Measurements from ENCODE around the gene HTR1B. TPM values are rescaled to one million over a fixed set of nuclear protein-coding genes. Genes with fewer than 3 reads are reported as not detected.

The HTR1B gene
- total and polyA plus RNA-seq, 2 of the 4 experiments (the other 2 are of a cell fraction) = 0.27 to 0.36 TPM

- H3K4me2 ChIP-seq (ENCODE audit: low read depth, low read length) = no peak overlapping the region
- no peak overlapping the region for H2AK9ac ChIP-seq (replicated peaks; ENCODE audit: low read depth, low read length, poor library complexity)
- intact Hi-C loops (cut with micrococcal nuclease) = loop anchor here (10.0 kb wide), 1 partner anchor 594 kb away; no protein-coding TSS in a partner anchor
- TF ChIP-seq FOS (IDR thresholded peaks at IDR 0.05; ENCODE audit: low read depth, low read length) = no peak
- no peak for TF ChIP-seq NFE2L2 (IDR thresholded peaks at IDR 0.05; ENCODE audit: low read depth, low read length)
- H3K4me3 ChIP-seq (ENCODE audit: insufficient read depth, low read depth, low read length) = no peak overlapping the region
- no peak overlapping the region; the same call in 1 of the 2 replicates for H4K5ac ChIP-seq (ENCODE audit: low read depth, low read length)
- peaks cover 7% of the 10 kb centered on the region for H3K4me1 ChIP-seq (ENCODE audit: control insufficient read depth, insufficient read depth, low read length)
- H3K36me3 ChIP-seq (ENCODE audit: control insufficient read depth, insufficient read depth, low read length) = no peaks in the 10 kb centered on the region
- H3K4ac ChIP-seq (ENCODE audit: low read depth, low read length) = no peak overlapping the region
- no peak overlapping the region for H3K23ac ChIP-seq (ENCODE audit: low read depth, low read length)
- 0 out of 2 replicates have a peak overlapping the region, but pooled peaks have one; percentile 28 for H4K91ac ChIP-seq (ENCODE audit: insufficient read depth, low read depth, low read length)
- no peak overlapping the region for H2AK5ac ChIP-seq (ENCODE audit: low read depth, low read length)
- ChIA-PET POLR2A (ENCODE audit: unreplicated experiment) (no interaction called here), CTCF (no interaction called here)
- H2BK120ac ChIP-seq (ENCODE audit: low read depth, low read length) = peak overlapping the region; percentile 68; the same call in 1 of the 2 replicates
- DNase-seq (no peak), ATAC-seq (ENCODE audit: low read depth) (no peak)
- no peaks in the 10 kb centered on the region; a peak in 1 of 4 replicates for H3K79me1 ChIP-seq (ENCODE audit: low read depth in 1 of 2, low read length in 2 of 2)
- no peaks in the 10 kb centered on the region for H3K9me3 ChIP-seq (ENCODE audit: control insufficient read depth, insufficient read depth, low read length)
- H3K27ac ChIP-seq (ENCODE audit: insufficient read depth, low read length) = no peak overlapping the region
- H3K18ac ChIP-seq (ENCODE audit: low read depth, low read length) = 0 out of 2 replicates have a peak overlapping the region, but pooled peaks have one; percentile 11
- no peak overlapping the region; a peak in 1 of 4 replicates for H4K8ac ChIP-seq (ENCODE audit: low read depth in 2 of 2, low read length in 2 of 2)
- H3K9ac ChIP-seq (ENCODE audit: low read depth, low read length) = no peak overlapping the region
- peaks cover 11% of the 10 kb centered on the region; the same call in 1 of the 2 replicates for H3K27me3 ChIP-seq (ENCODE audit: control insufficient read depth, insufficient read depth, low read length)
- H2BK15ac ChIP-seq (ENCODE audit: low read depth, low read length) = peak overlapping the region; percentile 45; the same call in 2 of the 3 replicates
- H4K20me1 ChIP-seq (ENCODE audit: insufficient read depth, low read length) = no peaks in the 10 kb centered on the region
- WGBS, 2 experiments (ENCODE audit: extremely low coverage in 2 of 2, insufficient read length in 1 of 2) = no CpG with 5 or more reads among the region's 1 CpG
- no peak overlapping the region for H3K56ac ChIP-seq (ENCODE audit: extremely low read depth, insufficient read depth, low read length)
- H2AFZ ChIP-seq (replicated peaks; ENCODE audit: low read length, poor library complexity) = no peak overlapping the region
- H3K9me1 ChIP-seq (ENCODE audit: insufficient read depth, low read length) = no peaks in the 10 kb centered on the region
- no peak overlapping the region; the same call in 1 of the 2 replicates for H3K14ac ChIP-seq (replicated peaks; ENCODE audit: low read depth, low read length)
- BruUV-seq (replicated peaks) = no TSS peak
- dilution Hi-C loops (cut with HindIII; ENCODE audit: low sequenced_read_pairs, unreplicated experiment) = no loop called here
- peak overlapping the region; percentile 41; the same call in 1 of the 2 replicates for H2BK20ac ChIP-seq (ENCODE audit: low read depth, low read length)
- in situ Hi-C loops (cut with MboI; ENCODE audit: low sequenced_read_pairs) = loop anchor here (25.0 kb wide), 1 partner anchor 1154 kb away; no protein-coding TSS in a partner anchor
- H2BK5ac ChIP-seq (ENCODE audit: low read depth, low read length, poor library complexity, severe bottlenecking) = no peak overlapping the region
Observed at GRCh38 chr6:77458421-77458820, 4.9 kb downstream of the HTR1B start.
